Stromal cell of bone marrow (primary cell): ENCODE measurements around the gene PRMT9.
A peak's percentile ranks its signal among the peaks of the same experiment; 100 is the strongest.

Experiments
- DNase-seq: peaks from one replicate; pipeline ENCODE4 v3.0.0-alpha.2; 2012; ENCODE audit warnings: low read depth

Gene PRMT9

GRCh38 chr4:147683717-147684700, at the start of gene PRMT9:
PRMT9 (minus strand) TSS chr4:147684163; CDS start chr4:147683987, 176 bp downstream.
- peak; percentile 80 for DNase-seq

GRCh38 chr4:147732518-147733235, 48.7 kb upstream of the PRMT9 start:
- no peak for DNase-seq

- peak; percentile 63 for DNase-seq
Measured at GRCh38 chr4:147731580-147732517, 47.9 kb upstream of the PRMT9 start, which contains the start of gene ARHGAP10. ARHGAP10 (plus strand) TSS chr4:147732088; CDS start chr4:147732302, 214 bp downstream.

GRCh38 chr4:147730333-147730732, 46.4 kb upstream of the PRMT9 start:
- DNase-seq, result no peak

GRCh38 chr4:147727476-147728028, 43.6 kb upstream of the PRMT9 start:
- DNase-seq, result no peak

GRCh38 chr4:147725673-147726072, 41.7 kb upstream of the PRMT9 start:
- DNase-seq, result no peak

- no peak for DNase-seq
Measured at GRCh38 chr4:147724468-147725201, 40.7 kb upstream of the PRMT9 start.

GRCh38 chr4:147723326-147723725, 39.4 kb upstream of the PRMT9 start:
- no peak for DNase-seq

- no peak for DNase-seq
Measured at GRCh38 chr4:147717878-147718277, 33.9 kb upstream of the PRMT9 start.

GRCh38 chr4:147714575-147715401, 30.8 kb upstream of the PRMT9 start:
- no peak for DNase-seq

- DNase-seq, result no peak
Measured at GRCh38 chr4:147709999-147710398, 26.0 kb upstream of the PRMT9 start.

- no peak for DNase-seq
Measured at GRCh38 chr4:147707892-147708672, 24.1 kb upstream of the PRMT9 start.

- no peak for DNase-seq
Measured at GRCh38 chr4:147704846-147705245, 20.9 kb upstream of the PRMT9 start.

GRCh38 chr4:147696866-147697265, 12.9 kb upstream of the PRMT9 start:
- no peak for DNase-seq

- no peak for DNase-seq
Measured at GRCh38 chr4:147693218-147693617, 9.3 kb upstream of the PRMT9 start.

- DNase-seq, result no peak
Measured at GRCh38 chr4:147691820-147692219, 7.9 kb upstream of the PRMT9 start.

- DNase-seq, result no peak
Measured at GRCh38 chr4:147689067-147689466, 5.1 kb upstream of the PRMT9 start.

GRCh38 chr4:147683188-147683591, 773 bp downstream of the PRMT9 start:
- DNase-seq, result no peak

- no peak for DNase-seq
Measured at GRCh38 chr4:147682755-147683154, 1.2 kb downstream of the PRMT9 start.
